Measurements from ENCODE around the gene SRRM2. TPM values are rescaled to one million over a fixed set of nuclear protein-coding genes. Genes with fewer than 3 reads are reported as not detected.

SRRM2 gene
- total RNA-seq, 2 experiments from 2014 or later, result 513 to 521 TPM

- CTCF ChIA-PET, result no interaction called here
- POLR2A ChIA-PET, result no interaction called here
Observed at GRCh38 chr16:2771496-2772402, 19.3 kb downstream of the SRRM2 start.

- ChIA-PET POLR2A (no interaction called here), CTCF (interaction anchor here (0.5 to 0.8 kb wide), 2 partner anchors 12 to 158 kb away, joined by 3 to 4 read pairs; no protein-coding TSS in a partner anchor)
Observed at GRCh38 chr16:2773188-2773968, 20.9 kb downstream of the SRRM2 start.

GRCh38 chr16:2774161-2774891 is 21.9 kb downstream of the SRRM2 start:
- ChIA-PET CTCF (interaction anchor here (0.5 to 2.4 kb wide), 3 partner anchors 11 to 157 kb away, joined by 3 to 6 read pairs (median 4); no protein-coding TSS in a partner anchor), POLR2A (interaction anchor here (0.6 kb wide), 1 partner anchor 184 kb away, joined by 3 read pairs; no protein-coding TSS in a partner anchor)

- CTCF ChIA-PET, result interaction anchor here (0.8 to 2.4 kb wide), 4 partner anchors 9 to 95 kb away, joined by 3 to 6 read pairs (median 4); no protein-coding TSS in a partner anchor
- POLR2A ChIA-PET, result interaction anchor here (2.7 to 2.8 kb wide), 2 partner anchors 21 to 93 kb away, joined by 9 to 10 read pairs; no protein-coding TSS in a partner anchor
Observed at GRCh38 chr16:2775131-2775716, 22.8 kb downstream of the SRRM2 start.

GRCh38 chr16:2775765-2776499 is 23.5 kb downstream of the SRRM2 start:
- ChIA-PET CTCF (interaction anchor here (0.8 to 2.4 kb wide), 4 partner anchors 8 to 95 kb away, joined by 3 to 6 read pairs (median 4); no protein-coding TSS in a partner anchor), POLR2A (interaction anchor here (0.7 to 2.8 kb wide), 3 partner anchors 22 to 92 kb away, joined by 3 to 10 read pairs (median 9); no protein-coding TSS in a partner anchor)

GRCh38 chr16:2776500-2777139 is 24.2 kb downstream of the SRRM2 start:
- CTCF ChIA-PET, result interaction anchor here (1.4 to 2.4 kb wide), 3 partner anchors 9 to 94 kb away, joined by 3 to 6 read pairs (median 4); no protein-coding TSS in a partner anchor
- POLR2A ChIA-PET, result interaction anchor here (0.7 to 2.8 kb wide), 3 partner anchors 23 to 91 kb away, joined by 3 to 10 read pairs (median 9); no protein-coding TSS in a partner anchor

GRCh38 chr16:2777231-2777902 is 24.9 kb downstream of the SRRM2 start, which contains the start of gene ELOB:
Gene ELOB (minus strand): TSS chr16:2777280. CDS start chr16:2777239, 41 bp downstream.
- ChIA-PET CTCF (interaction anchor here (0.7 to 1.4 kb wide), 2 partner anchors 91 to 142 kb away, joined by 3 to 6 read pairs; no protein-coding TSS in a partner anchor), POLR2A (interaction anchor here (0.6 to 2.8 kb wide), 6 partner anchors 9 to 91 kb away, joined by 3 to 11 read pairs (median 8); partner anchors contain the start of gene SRRM2)

- ChIA-PET POLR2A (interaction anchor here (0.6 to 2.8 kb wide), 6 partner anchors 9 to 90 kb away, joined by 3 to 11 read pairs (median 8); partner anchors contain the start of gene SRRM2), CTCF (interaction anchor here (0.7 to 1.4 kb wide), 2 partner anchors 90 to 142 kb away, joined by 3 to 6 read pairs; no protein-coding TSS in a partner anchor)
Observed at GRCh38 chr16:2777903-2778629, 25.6 kb downstream of the SRRM2 start.

GRCh38 chr16:2778630-2778958 is 26.2 kb downstream of the SRRM2 start:
- POLR2A ChIA-PET, result interaction anchor here (1.4 kb wide), 1 partner anchor 27 kb away, joined by 6 read pairs; no protein-coding TSS in a partner anchor

GRCh38 chr16:2779151-2779920 is 26.9 kb downstream of the SRRM2 start:
- ChIA-PET CTCF (no interaction called here), POLR2A (interaction anchor here (1.1 kb wide), 1 partner anchor 26 kb away, joined by 4 read pairs; no protein-coding TSS in a partner anchor)

More at GRCh38 chr16:2778630-2778958, 26.2 kb downstream of the SRRM2 start:
- CTCF ChIA-PET, result interaction anchor here (1.4 kb wide), 1 partner anchor 90 kb away, joined by 6 read pairs; no protein-coding TSS in a partner anchor

GRCh38 chr16:2779978-2780898 is 27.8 kb downstream of the SRRM2 start:
- CTCF ChIA-PET, result interaction anchor here (0.8 kb wide), 2 partner anchors 11 to 88 kb away, joined by 3 to 4 read pairs; no protein-coding TSS in a partner anchor

GRCh38 chr16:2782583-2783351 is 30.3 kb downstream of the SRRM2 start:
- POLR2A ChIA-PET, result no interaction called here
- CTCF ChIA-PET, result interaction anchor here (1.2 to 1.6 kb wide), 2 partner anchors 85 to 144 kb away, joined by 3 to 5 read pairs; no protein-coding TSS in a partner anchor

More at GRCh38 chr16:2779978-2780898, 27.8 kb downstream of the SRRM2 start:
- POLR2A ChIA-PET, result interaction anchor here (1.1 kb wide), 1 partner anchor 27 kb away, joined by 4 read pairs; no protein-coding TSS in a partner anchor

Data from activated CD8-positive, alpha-beta memory T cell treated with anti-CD3 and anti-CD28 coated beads for 36 hours (primary cell).